H9 (cell line): ENCODE data around the gene CTSH. TPM values are rescaled to one million over a fixed set of nuclear protein-coding genes. Genes with fewer than 3 reads are reported as not detected.

Experiments
- DNase-seq: peaks from one replicate; pipeline ENCODE4 v3.0.0-alpha.2; 2017
- H2AFZ ChIP-seq: one replicate; pipeline ENCODE4 v1.6.1; 2013; ENCODE audit warnings: mild to moderate bottlenecking, low read length, control low read depth, moderate library complexity
- H2AK5ac ChIP-seq: 2 replicates; pipeline ENCODE4 v1.6.1; 2013; ENCODE audit warnings: low read length, control low read depth, mixed read lengths; ENCODE audit not compliant: insufficient read length
- H2BK120ac ChIP-seq: one replicate; pipeline ENCODE4 v1.6.1; 2013; ENCODE audit warnings: low read depth, mild to moderate bottlenecking, low read length, control low read depth, inconsistent platforms; ENCODE audit not compliant: poor library complexity, severe bottlenecking
- H2BK12ac ChIP-seq: 2 replicates; pipeline ENCODE4 v1.6.1; 2013; ENCODE audit warnings: low read length, control low read depth, mixed read lengths, low read depth; ENCODE audit not compliant: insufficient read length
- H2BK15ac ChIP-seq: 2 replicates; pipeline ENCODE4 v1.6.1; 2013; ENCODE audit warnings: low read depth, low read length, control low read depth
- H2BK20ac ChIP-seq: one replicate; pipeline ENCODE4 v1.6.1; 2013; ENCODE audit warnings: low read depth, mild to moderate bottlenecking, low read length, control low read depth, inconsistent platforms; ENCODE audit not compliant: poor library complexity, severe bottlenecking
- H2BK5ac ChIP-seq: 2 replicates; pipeline ENCODE4 v1.6.1; 2013; ENCODE audit warnings: low read length, control low read depth, mixed read lengths; ENCODE audit not compliant: insufficient read length
- H3K14ac ChIP-seq: 2 replicates; pipeline ENCODE4 v1.6.1; 2013; ENCODE audit warnings: low read length, control low read depth; ENCODE audit not compliant: insufficient read depth
- H3K18ac ChIP-seq: 2 replicates; pipeline ENCODE4 v1.6.1; 2013; ENCODE audit warnings: low read depth, mild to moderate bottlenecking, mixed read lengths, low read length, control low read depth; ENCODE audit not compliant: insufficient read length
- H3K23ac ChIP-seq: 2 replicates; pipeline ENCODE4 v1.6.1; 2013; ENCODE audit warnings: low read length, control low read depth, mixed read lengths, low read depth; ENCODE audit not compliant: insufficient read length
- H3K23me2 ChIP-seq: 2 replicates; pipeline ENCODE4 v1.6.1; 2013; ENCODE audit warnings: low read depth, mild to moderate bottlenecking, mixed read lengths, low read length, control low read depth; ENCODE audit not compliant: insufficient read length, poor library complexity, severe bottlenecking
- H3K27ac ChIP-seq: 2 replicates; pipeline ENCODE4 v1.5.1; 2013; ENCODE audit warnings: low read length, control low read depth, mixed read lengths, low read depth; ENCODE audit not compliant: insufficient read length
- H3K27me3 ChIP-seq: 2 replicates; pipeline ENCODE4 v1.6.1; 2013; ENCODE audit warnings: low read length, control low read depth, inconsistent platforms; ENCODE audit not compliant: insufficient read depth
- H3K4ac ChIP-seq: 2 replicates; pipeline ENCODE4 v1.6.1; 2013; ENCODE audit warnings: low read depth, mild to moderate bottlenecking, control low read depth, inconsistent platforms, low read length, moderate library complexity
- H3K4me1 ChIP-seq: 2 replicates; pipeline ENCODE4 v1.6.1; 2013; ENCODE audit warnings: low read length, control low read depth, inconsistent platforms; ENCODE audit not compliant: insufficient read depth
- H3K4me2 ChIP-seq: 2 replicates; pipeline ENCODE4 v1.6.1; 2013; ENCODE audit warnings: low read length, control low read depth, mixed read lengths; ENCODE audit not compliant: insufficient read length, insufficient read depth
- H3K56ac ChIP-seq: 2 replicates; pipeline ENCODE4 v1.6.1; 2013; ENCODE audit warnings: low read depth, mild to moderate bottlenecking, mixed read lengths, low read length, control low read depth; ENCODE audit not compliant: insufficient read length
- H3K79me1 ChIP-seq: 2 replicates; pipeline ENCODE4 v1.6.1; 2013; ENCODE audit warnings: low read depth, mild to moderate bottlenecking, moderate library complexity, low read length, control low read depth, inconsistent platforms; ENCODE audit not compliant: insufficient read depth, poor library complexity, severe bottlenecking
- H3K79me2 ChIP-seq: 2 replicates; pipeline ENCODE4 v1.6.1; 2013; ENCODE audit warnings: low read length, control low read depth, inconsistent platforms; ENCODE audit not compliant: insufficient read depth
- H3K9ac ChIP-seq: 2 replicates; pipeline ENCODE4 v1.6.1; 2013; ENCODE audit warnings: low read length, control low read depth, mixed read lengths; ENCODE audit not compliant: insufficient read length; ENCODE audit errors: extremely low read depth
- H3K9me3 ChIP-seq: one replicate; pipeline ENCODE4 v1.6.1; 2013; ENCODE audit warnings: low read depth, low read length, inconsistent platforms; ENCODE audit not compliant: control insufficient read depth
- H3T11ph ChIP-seq: one replicate; pipeline ENCODE4 v1.6.1; 2013; ENCODE audit warnings: mild to moderate bottlenecking, low read length, control low read depth, inconsistent platforms
- H4K20me1 ChIP-seq: one replicate; pipeline ENCODE4 v1.6.1; 2013; ENCODE audit not compliant: control insufficient read depth, insufficient read length, insufficient read depth
- H4K5ac ChIP-seq: 2 replicates; pipeline ENCODE4 v1.6.1; 2013; ENCODE audit warnings: low read depth, mild to moderate bottlenecking, mixed read lengths, low read length, control low read depth; ENCODE audit not compliant: insufficient read length
- H4K8ac ChIP-seq: replicated peaks from 2 replicates; pipeline ENCODE4 v1.6.1; 2013; ENCODE audit warnings: low read length, control low read depth, mixed read lengths, low read depth; ENCODE audit not compliant: insufficient read length
- H4K91ac ChIP-seq: 2 replicates; pipeline ENCODE4 v1.6.1; 2013; ENCODE audit warnings: low read depth, mild to moderate bottlenecking, moderate library complexity, mixed read lengths, low read length, control low read depth; ENCODE audit not compliant: insufficient read length
- H3K27ac Mint-ChIP-seq, 3 experiments: 2 replicates in 2 of 3; 3 replicates in 1 of 3; pipeline ENCODE4 v1.8.0; 2020 to 2021; ENCODE audit warnings: mixed read lengths in 3 of 3, mild to moderate bottlenecking in 1 of 3, moderate library complexity in 1 of 3
- H3K27me3 Mint-ChIP-seq: 2 replicates; pipeline ENCODE4 v1.8.0; 2021; ENCODE audit warnings: low read depth, mild to moderate bottlenecking, moderate library complexity, mixed read lengths
- H3K36me3 Mint-ChIP-seq, 3 experiments: 2 replicates in 2 of 3; 3 replicates in 1 of 3; pipeline ENCODE4 v1.8.0; 2020 to 2021; ENCODE audit warnings: low read depth in 3 of 3, mixed read lengths in 3 of 3; ENCODE audit not compliant: insufficient read depth in 1 of 3
- H3K4me1 Mint-ChIP-seq, 2 experiments: 2 replicates each; pipeline ENCODE4 v1.8.0; 2020; ENCODE audit warnings: mixed read lengths in 2 of 2
- H3K4me3 Mint-ChIP-seq, 2 experiments: 2 replicates in 1 of 2; 3 replicates in 1 of 2; pipeline ENCODE4 v1.8.0; 2020 to 2021; ENCODE audit warnings: mild to moderate bottlenecking in 2 of 2, mixed read lengths in 2 of 2, moderate library complexity in 1 of 2
- H3K9me3 Mint-ChIP-seq, 2 experiments: 2 replicates in 1 of 2; 3 replicates in 1 of 2; pipeline ENCODE4 v1.8.0; 2020; ENCODE audit warnings: mild to moderate bottlenecking in 2 of 2, mixed read lengths in 2 of 2, moderate library complexity in 1 of 2
- CTCF ChIP-seq: fragments of 200-600 bp; sonication (generic); conservative IDR thresholded peaks from 3 replicates; pipeline ENCODE4 v1.8.0; 2021; ENCODE audit warnings: antibody characterized with exemption, mild to moderate bottlenecking
- WGBS: extraction: QIAGEN DNeasy Blood & Tissue Kit; methylation state at CpG from one replicate; pipeline ENCODE4 v1.1.7; 2013; ENCODE audit warnings: missing lambda C conversion rate, low lambda C conversion rate, mixed read lengths; ENCODE audit not compliant: insufficient read length; ENCODE audit errors: extremely low coverage; 5-methylcytosine and 5-hydroxymethylcytosine counted together
- total RNA-seq: library from RNA; stranded (reverse); gene quantifications from 2 replicates; pipeline ENCODE4 v1.2.1, GENCODE V29; 2021

Gene CTSH
- total RNA-seq, 1 experiment from 2014 or later, result 15.5 TPM

GRCh38 chr15:78923480-78924360, 21.1 kb downstream of the CTSH start:
- no peaks in the 10 kb centered on the region for H4K20me1 ChIP-seq

More at GRCh38 chr15:78923480-78924360, 21.1 kb downstream of the CTSH start:
- Histone ChIP-seq H2BK120ac (no peak overlapping the region), H3K4me1 (no peaks in the 10 kb centered on the region), H3K14ac (no peak overlapping the region; the same call in 1 of the 2 replicates), H3K79me1 (no peaks in the 10 kb centered on the region), H3K23me2 (no peaks in the 10 kb centered on the region), H3K4me2 (no peak overlapping the region), H2BK5ac (no peak overlapping the region), H4K91ac (no peak overlapping the region), H3T11ph (no peak overlapping the region), H3K18ac (no peak overlapping the region), H3K23ac (no peak overlapping the region), H3K79me2 (no peaks in the 10 kb centered on the region), H4K5ac (no peak overlapping the region), H2AFZ (no peak overlapping the region), H2AK5ac (no peak overlapping the region), H3K27me3 (no peaks in the 10 kb centered on the region), H3K56ac (no peak overlapping the region), H2BK15ac (no peak overlapping the region), H2BK20ac (no peak overlapping the region), H3K4ac (no peak overlapping the region), H3K9me3 (no peaks in the 10 kb centered on the region), H3K9ac (no peak overlapping the region), H2BK12ac (no peak overlapping the region), H4K8ac (no peak overlapping the region), H3K27ac (no peak overlapping the region)
- Mint-ChIP-seq H3K4me1 (no peaks in the 10 kb centered on the region), H3K27me3 (no peaks in the 10 kb centered on the region), H3K27ac (peak overlapping the region in 1 of 3 experiments; percentile 68; a peak in 1 of 7 replicates), H3K9me3 (no peaks in the 10 kb centered on the region), H3K36me3 (peaks cover 15 to 38% (median 28%) of the 10 kb centered on the region in 3 experiments), H3K4me3 (no peak overlapping the region)
- no peak for TF ChIP-seq CTCF
- no CpG with 5 or more reads among the region's 18 CpGs for WGBS
- no peak for DNase-seq
